GM12878 (cell line): ENCODE data around the gene ERC1. TPM values are rescaled to one million over a fixed set of nuclear protein-coding genes. Genes with fewer than 3 reads are reported as not detected.

Experiments
- ATAC-seq: fragments of 200-7000 bp; cut with Tn5 transposase; 3 replicates; pipeline ENCODE4 v1.9.1; 2020; ENCODE audit warnings: mild to moderate bottlenecking, moderate library complexity
- BruUV-seq: library from RNA; stranded (reverse); fragments of 400-500 nt; replicated peaks from 2 replicates; lab custom pipeline; 2021; lab: Mats Ljungman, UMichigan
- CTCF ChIA-PET: fragments of 300-600 bp; sonication (Branson Sonifier 250); formaldehyde crosslinking; extraction: SDS; loops from one replicate; lab custom pipeline; 2021; ENCODE audit warnings: inconsistent platforms; lab: Yijun Ruan, JAX
- POLR2A ChIA-PET: fragments of 350-600 bp; formaldehyde crosslinking; extraction: SDS; loops from one replicate; lab custom pipeline; 2021; ENCODE audit warnings: inconsistent platforms; lab: Charles Lee
- RAD21 ChIA-PET: fragments of 300-600 bp; sonication (Branson Sonifier 250); formaldehyde crosslinking; loops from one replicate; lab custom pipeline; 2023; ENCODE audit warnings: antibody characterized with exemption; ENCODE audit not compliant: unreplicated experiment; lab: Charles Lee
- SMC1A ChIA-PET: fragments of 300-600 bp; sonication (Branson Sonifier 250); formaldehyde crosslinking; loops from one replicate; lab custom pipeline; 2023; ENCODE audit not compliant: unreplicated experiment, uncharacterized antibody; lab: Charles Lee
- DNase-seq: peaks from one replicate; pipeline ENCODE4 v3.0.0-alpha.2; 2011; ENCODE audit warnings: low read depth, low spot score
- FAIRE-seq: peaks from 3 replicates; lab custom pipeline; 2011; peaks lifted over from hg19 to GRCh38; lab: Jason Lieb, UNC
- H2AFZ ChIP-seq: 2 replicates; pipeline ENCODE4 v1.6.0; 2011; ENCODE audit warnings: low read depth, low read length, control low read depth; ENCODE audit not compliant: control insufficient read depth
- H3K27ac ChIP-seq: 2 replicates; pipeline ENCODE4 v1.5.1; 2011; ENCODE audit warnings: control low read depth; ENCODE audit not compliant: control insufficient read depth, insufficient read depth
- H3K27me3 ChIP-seq, 2 experiments: replicated peaks in 1 of 2; 2 replicates each; pipeline versions ENCODE4 v1.6.0 to v1.6.1; 2011; ENCODE audit warnings: low read length in 1 of 2; ENCODE audit not compliant: control insufficient read depth in 2 of 2, insufficient read depth in 2 of 2
- H3K36me3 ChIP-seq, 2 experiments: 2 replicates each; pipeline ENCODE4 v1.5.1; 2011; ENCODE audit warnings: low read length in 1 of 2; ENCODE audit not compliant: control insufficient read depth in 2 of 2, insufficient read depth in 2 of 2
- H3K4me1 ChIP-seq: 2 replicates; pipeline ENCODE4 v1.6.1; 2011; ENCODE audit warnings: mild to moderate bottlenecking, low read length, moderate library complexity, mixed read lengths; ENCODE audit not compliant: control insufficient read depth, insufficient read depth
- H3K4me2 ChIP-seq: 2 replicates; pipeline ENCODE4 v1.6.0; 2011; ENCODE audit warnings: control low read depth; ENCODE audit not compliant: control insufficient read depth, insufficient read depth
- H3K4me3 ChIP-seq: fragments of 200-600 bp; sonication (generic); 2 replicates; pipeline ENCODE4 v1.5.1; 2016
- H3K79me2 ChIP-seq: 2 replicates; pipeline ENCODE4 v1.6.0; 2011; ENCODE audit warnings: low read length; ENCODE audit not compliant: control insufficient read depth, insufficient read depth
- H3K9ac ChIP-seq: 2 replicates; pipeline ENCODE4 v1.8.0; 2011; ENCODE audit warnings: low read length, control low read depth, mixed read lengths; ENCODE audit not compliant: control insufficient read depth, insufficient read depth
- H3K9me3 ChIP-seq: replicated peaks from 3 replicates; pipeline ENCODE4 v1.5.1; 2011; ENCODE audit warnings: mild to moderate bottlenecking, low read length; ENCODE audit not compliant: control insufficient read depth, insufficient read depth
- H4K20me1 ChIP-seq: 2 replicates; pipeline ENCODE4 v1.6.0; 2011; ENCODE audit not compliant: control insufficient read depth, insufficient read depth
- CREB1 ChIP-seq: IDR thresholded peaks from 2 replicates; pipeline ENCODE4 v1.6.1; 2012; ENCODE audit warnings: low read depth, mild to moderate bottlenecking, inconsistent platforms
- EGR1 ChIP-seq, 2 experiments: IDR thresholded peaks; 1 replicate in 1 of 2; 2 replicates in 1 of 2; pipeline ENCODE4 v1.6.1; 2011 to 2012; ENCODE audit warnings: low read depth in 2 of 2, low read length in 2 of 2, borderline replicate concordance in 1 of 2, mild to moderate bottlenecking in 1 of 2, moderate library complexity in 1 of 2
- GABPA ChIP-seq: IDR thresholded peaks from 2 replicates; pipeline ENCODE4 v1.6.1; 2014; ENCODE audit warnings: antibody characterized with exemption, low read depth, mild to moderate bottlenecking, inconsistent platforms
- NFXL1 ChIP-seq: fragments of 450-650 bp; IDR thresholded peaks from 2 replicates; pipeline ENCODE4 v1.6.1; 2017; ENCODE audit warnings: antibody characterized with exemption, mild to moderate bottlenecking, borderline replicate concordance
- PAX8 ChIP-seq: fragments of 450-650 bp; IDR thresholded peaks from 2 replicates; pipeline ENCODE4 v1.6.1; 2017; ENCODE audit warnings: mild to moderate bottlenecking, moderate library complexity
- PKNOX1 ChIP-seq: fragments of 450-650 bp; IDR thresholded peaks from 2 replicates; pipeline ENCODE4 v1.6.1; 2016; ENCODE audit warnings: mild to moderate bottlenecking
- POLR2AphosphoS5 ChIP-seq: IDR thresholded peaks from 2 replicates; pipeline ENCODE4 v1.6.1; 2011; ENCODE audit warnings: mild to moderate bottlenecking, low read length, inconsistent platforms
- RAD21 ChIP-seq: IDR thresholded peaks from 2 replicates; pipeline ENCODE4 v1.6.1; 2011; ENCODE audit warnings: mild to moderate bottlenecking, low read depth, low read length, moderate library complexity; ENCODE audit not compliant: insufficient read depth
- TBL1XR1 ChIP-seq: IDR thresholded peaks from 2 replicates; pipeline ENCODE4 v1.6.1; 2012; ENCODE audit warnings: low read depth, low read length, improper control_type of control experiment
- ZBTB33 ChIP-seq: fragments of 450-650 bp; IDR thresholded peaks from 2 replicates; pipeline ENCODE4 v1.6.1; 2017; ENCODE audit warnings: mild to moderate bottlenecking
- WGBS: methylation state at CpG from one replicate; pipeline ENCODE4 v1.1.6; 2016; ENCODE audit warnings: low lambda C conversion rate; ENCODE audit not compliant: insufficient replicate concordance, insufficient coverage; ENCODE audit errors: missing lambda C conversion rate; 5-methylcytosine and 5-hydroxymethylcytosine counted together
- in situ Hi-C: fragments of 300-500 bp; cut with MboI; formaldehyde crosslinking; loops from 9 replicates; pipeline ENCODE4 v1.14.3; 2018; ENCODE audit warnings: mixed read lengths
- intact Hi-C: fragments of 100-400 bp; cut with micrococcal nuclease; formaldehyde crosslinking; loops from one replicate; pipeline ENCODE4 v1.14.2; 2022; ENCODE audit not compliant: unreplicated experiment
- polyA plus RNA-seq, 11 experiments: library from polyadenylated mRNA; depleted of rRNA in 4 of 11; unstranded in 6 of 11; stranded (reverse) in 5 of 11; fragments of >200 nt; fragmentation: Nextera tagmentation in 4 of 11; fragmentation: Illumina TruSeq in 1 of 11; extraction: Ambion mirVana in 4 of 11; extraction: Trizol in 1 of 11; gene quantifications; 1 replicate in 1 of 11; 2 replicates in 10 of 11; pipeline versions ENCODE4 v1.2.1 to v1.2.3, GENCODE V29; 2011 to 2016; ENCODE audit warnings: inconsistent platforms in 2 of 11, missing spikeins in 2 of 11, low read depth in 1 of 11
- total RNA-seq, 4 experiments: library from RNA; depleted of rRNA in 3 of 4; stranded (reverse); fragments of >200 nt in 3 of 4; fragmentation: Illumina TruSeq in 1 of 4; extraction: Trizol in 1 of 4; gene quantifications; 2 replicates each; pipeline versions ENCODE4 v1.2.1 to v1.2.3, GENCODE V29; 2013 to 2021
- TF ChIP-seq, protein P1 (sequence below): fragments of 450-650 bp; conservative IDR thresholded peaks from 2 replicates; pipeline ENCODE4 v1.6.1; 2017; ENCODE audit warnings: mild to moderate bottlenecking, moderate library complexity

ERC1 gene
- total and polyA plus RNA-seq, 10 of the 15 experiments (the other 5 are each of a cell fraction or from before 2014, with no cell fraction given), result 0.75 to 8.0 (median 5.0) TPM

- 73% methylated on average over 4 of the region's 4 CpGs for WGBS
- Histone ChIP-seq H3K27ac (no peak overlapping the region), H3K27me3 (no peaks in the 10 kb centered on the region), H3K4me2 (no peak overlapping the region), H3K4me3 (no peak overlapping the region), H3K9me3 (no peaks in the 10 kb centered on the region), H4K20me1 (no peaks in the 10 kb centered on the region), H3K4me1 (no peaks in the 10 kb centered on the region), H3K79me2 (no peaks in the 10 kb centered on the region), H3K9ac (no peak overlapping the region), H3K36me3 (no peaks in the 10 kb centered on the region), H2AFZ (no peak overlapping the region)
- ChIA-PET RAD21 (no interaction called here), POLR2A (no interaction called here), SMC1A (interaction anchor here (0.7 kb wide), 1 partner anchor 92 kb away, joined by 3 read pairs; no protein-coding TSS in a partner anchor), CTCF (no interaction called here)
- in situ Hi-C loops (no loop called here), intact Hi-C loops (no loop called here)
- no peak for DNase-seq
- FAIRE-seq, result no peak
- no peak for ATAC-seq
- no TSS peak for BruUV-seq
- TF ChIP-seq PKNOX1 (no peak), GABPA (no peak), ZBTB33 (no peak), RAD21 (no peak), POLR2AphosphoS5 (no peak), TBL1XR1 (no peak), CREB1 (no peak), PAX8 (no peak), NFXL1 (no peak), EGR1 (IDR thresholded peaks at IDR 0.05; ENCODE audit: borderline replicate concordance in 1 of 2, low read depth in 2 of 2, low read length in 2 of 2) (no peak)
- TF ChIP-seq, protein P1, sequence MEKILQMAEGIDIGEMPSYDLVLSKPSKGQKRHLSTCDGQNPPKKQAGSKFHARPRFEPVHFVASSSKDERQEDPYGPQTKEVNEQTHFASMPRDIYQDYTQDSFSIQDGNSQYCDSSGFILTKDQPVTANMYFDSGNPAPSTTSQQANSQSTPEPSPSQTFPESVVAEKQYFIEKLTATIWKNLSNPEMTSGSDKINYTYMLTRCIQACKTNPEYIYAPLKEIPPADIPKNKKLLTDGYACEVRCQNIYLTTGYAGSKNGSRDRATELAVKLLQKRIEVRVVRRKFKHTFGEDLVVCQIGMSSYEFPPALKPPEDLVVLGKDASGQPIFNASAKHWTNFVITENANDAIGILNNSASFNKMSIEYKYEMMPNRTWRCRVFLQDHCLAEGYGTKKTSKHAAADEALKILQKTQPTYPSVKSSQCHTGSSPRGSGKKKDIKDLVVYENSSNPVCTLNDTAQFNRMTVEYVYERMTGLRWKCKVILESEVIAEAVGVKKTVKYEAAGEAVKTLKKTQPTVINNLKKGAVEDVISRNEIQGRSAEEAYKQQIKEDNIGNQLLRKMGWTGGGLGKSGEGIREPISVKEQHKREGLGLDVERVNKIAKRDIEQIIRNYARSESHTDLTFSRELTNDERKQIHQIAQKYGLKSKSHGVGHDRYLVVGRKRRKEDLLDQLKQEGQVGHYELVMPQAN, result no peak
Measured at GRCh38 chr12:1382826-1383225, 391.8 kb downstream of the ERC1 start.
